Spleen (tissue), 7 donors: ENCODE measurements around the gene EYA2.

Experiments
- POLR2A ChIP-seq, 3 donors: fragments of 450-650 bp; IDR thresholded peaks; one replicate each; pipeline ENCODE4 v1.5.1; 2017; ENCODE audit warnings: antibody characterized with exemption in 3 of 3, mild to moderate bottlenecking in 1 of 3
- POLR2AphosphoS5 ChIP-seq, 3 donors: sonication (generic); formaldehyde crosslinking; IDR thresholded peaks; one replicate each; pipeline ENCODE4 v1.5.1; 2017; ENCODE audit warnings: antibody characterized with exemption in 3 of 3
- TF ChIP-seq, protein P1 (sequence below), 11 experiments: fragments of 200-600 bp in 7 of 11; fragments of 450-650 bp in 4 of 11; sonication (generic) in 4 of 11; IDR thresholded peaks in 8 of 11; conservative IDR thresholded peaks in 3 of 11; 1 replicate in 7 of 11; 2 replicates in 4 of 11; pipeline versions ENCODE4 v1.4.0 to v1.8.0; 2016 to 2021; ENCODE audit warnings: antibody characterized with exemption in 11 of 11, inconsistent platforms in 4 of 11, mild to moderate bottlenecking in 1 of 11
- donor health status: DM: no; HTN: no; CAD: no; lungs with moderate emphysema.
- donor health status: DM: no; HTN: no; CAD: no.
- donor health status: DM: no; HTN: no; CAD: no.

GRCh38 chr20:46875059-46875458 lies 19.6 kb upstream of the EYA2 start:
- TF ChIP-seq, protein P1, sequence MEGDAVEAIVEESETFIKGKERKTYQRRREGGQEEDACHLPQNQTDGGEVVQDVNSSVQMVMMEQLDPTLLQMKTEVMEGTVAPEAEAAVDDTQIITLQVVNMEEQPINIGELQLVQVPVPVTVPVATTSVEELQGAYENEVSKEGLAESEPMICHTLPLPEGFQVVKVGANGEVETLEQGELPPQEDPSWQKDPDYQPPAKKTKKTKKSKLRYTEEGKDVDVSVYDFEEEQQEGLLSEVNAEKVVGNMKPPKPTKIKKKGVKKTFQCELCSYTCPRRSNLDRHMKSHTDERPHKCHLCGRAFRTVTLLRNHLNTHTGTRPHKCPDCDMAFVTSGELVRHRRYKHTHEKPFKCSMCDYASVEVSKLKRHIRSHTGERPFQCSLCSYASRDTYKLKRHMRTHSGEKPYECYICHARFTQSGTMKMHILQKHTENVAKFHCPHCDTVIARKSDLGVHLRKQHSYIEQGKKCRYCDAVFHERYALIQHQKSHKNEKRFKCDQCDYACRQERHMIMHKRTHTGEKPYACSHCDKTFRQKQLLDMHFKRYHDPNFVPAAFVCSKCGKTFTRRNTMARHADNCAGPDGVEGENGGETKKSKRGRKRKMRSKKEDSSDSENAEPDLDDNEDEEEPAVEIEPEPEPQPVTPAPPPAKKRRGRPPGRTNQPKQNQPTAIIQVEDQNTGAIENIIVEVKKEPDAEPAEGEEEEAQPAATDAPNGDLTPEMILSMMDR (IDR thresholded peaks at IDR 0.05 in 8 of 11, conservative IDR thresholded peaks at IDR 0.05 in 3 of 11), result no peak
- no peak for TF ChIP-seq POLR2AphosphoS5 (IDR thresholded peaks at IDR 0.05)
- no peak for TF ChIP-seq POLR2A (IDR thresholded peaks at IDR 0.05)
